Stimulated activated naive CD4-positive, alpha-beta T cell treated with Interleukin-2 at 50 U/mL for 16 hours (primary cell): ENCODE results near the gene FRZB.
"Not testable (repeated sequence)": the region's sequence is repeated elsewhere in the genome, so short reads cannot be mapped to it uniquely, and the experiment has no call there.

Source experiments
- DNase-seq: peaks from one replicate; lab custom pipeline; 2025; lab: John Stamatoyannopoulos, UW

Gene FRZB

DNA sequence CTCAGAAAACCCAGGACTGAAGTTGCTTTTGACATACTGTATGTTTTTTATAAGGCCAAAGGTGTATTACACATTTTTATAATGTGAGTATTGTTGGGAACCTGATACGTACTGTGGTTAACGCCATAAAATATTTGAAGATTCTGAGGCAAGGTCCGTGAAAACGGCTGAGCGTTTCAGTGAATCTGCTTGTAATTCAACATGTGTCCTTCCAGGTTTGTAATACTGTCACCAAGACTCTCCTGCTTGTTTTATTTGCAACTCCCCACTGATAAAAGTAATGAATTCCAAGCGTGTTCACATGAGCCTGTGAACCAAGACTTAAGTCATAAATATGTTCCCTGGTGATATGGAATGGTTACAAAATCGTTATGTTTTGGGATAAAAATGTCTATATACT lies 23.9 kb upstream of the FRZB start:
- no peak for DNase-seq

DNA sequence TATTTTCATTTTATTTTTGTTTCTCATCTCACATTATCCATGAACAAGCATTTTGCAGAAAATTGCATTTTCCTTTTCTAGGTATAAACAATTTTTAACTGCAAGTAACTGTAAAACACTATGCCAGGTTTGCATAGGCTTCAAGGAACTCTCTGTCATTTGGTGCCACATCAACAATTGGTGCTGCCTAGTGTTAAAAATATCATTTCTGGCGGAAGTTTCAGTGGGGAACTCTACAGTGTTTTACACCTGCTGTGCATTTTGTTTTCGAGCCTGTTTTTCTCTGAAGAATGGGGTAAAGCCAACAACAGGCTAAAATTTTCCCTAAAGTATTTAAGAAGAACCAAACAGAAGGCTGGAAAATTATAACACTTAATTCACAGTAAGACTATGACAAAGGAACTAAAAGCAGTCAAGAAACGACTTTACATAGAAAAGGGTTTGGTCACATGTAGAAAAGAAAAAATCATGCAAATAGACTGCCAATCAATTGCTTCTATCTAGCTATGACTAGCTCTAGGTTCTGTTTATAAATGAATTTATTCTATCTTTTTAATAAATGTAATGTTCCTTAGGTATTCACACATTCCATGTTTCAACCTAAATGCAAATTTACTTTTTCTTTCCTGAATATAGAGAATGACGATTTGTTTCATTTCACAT lies 21.4 kb upstream of the FRZB start:
- no peak for DNase-seq

DNA sequence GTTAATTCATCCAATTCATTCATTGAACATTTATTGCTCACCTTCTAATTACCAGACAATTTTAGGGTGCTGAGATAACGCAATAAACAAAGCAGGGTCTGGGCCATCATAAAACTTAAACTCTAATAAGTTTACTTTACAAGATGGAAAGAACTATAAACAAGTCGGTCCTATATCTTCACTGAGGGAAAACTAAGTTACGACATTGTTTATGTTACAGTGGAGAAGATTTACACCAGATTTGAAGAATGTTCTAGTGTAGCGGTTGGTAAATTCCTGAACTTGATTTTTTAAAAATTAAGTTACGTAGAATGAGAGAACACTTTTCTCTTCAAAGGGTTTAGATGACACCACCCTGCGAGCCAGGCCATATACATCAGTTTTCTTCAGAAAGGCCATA lies 20.7 kb upstream of the FRZB start:
- DNase-seq = no peak

DNA sequence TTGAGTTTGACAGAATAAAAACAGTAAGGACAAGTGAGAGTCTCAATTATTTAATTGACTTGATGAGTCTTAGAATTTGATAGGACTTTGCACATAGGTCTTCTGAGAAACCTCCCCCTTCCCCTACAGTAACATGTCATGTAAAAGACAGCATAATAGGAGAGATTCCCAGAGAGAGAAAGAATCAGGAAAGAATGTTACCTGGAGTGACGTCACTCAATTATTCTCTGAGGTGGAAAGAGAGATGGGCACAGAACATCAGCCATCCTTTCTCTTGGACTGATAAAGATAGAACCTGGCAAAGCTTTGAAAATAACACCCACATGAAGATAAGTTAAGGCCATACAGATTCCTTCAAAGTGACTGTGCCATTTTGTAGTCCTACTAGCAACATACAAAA lies 19.3 kb upstream of the FRZB start:
- no peak for DNase-seq

DNA sequence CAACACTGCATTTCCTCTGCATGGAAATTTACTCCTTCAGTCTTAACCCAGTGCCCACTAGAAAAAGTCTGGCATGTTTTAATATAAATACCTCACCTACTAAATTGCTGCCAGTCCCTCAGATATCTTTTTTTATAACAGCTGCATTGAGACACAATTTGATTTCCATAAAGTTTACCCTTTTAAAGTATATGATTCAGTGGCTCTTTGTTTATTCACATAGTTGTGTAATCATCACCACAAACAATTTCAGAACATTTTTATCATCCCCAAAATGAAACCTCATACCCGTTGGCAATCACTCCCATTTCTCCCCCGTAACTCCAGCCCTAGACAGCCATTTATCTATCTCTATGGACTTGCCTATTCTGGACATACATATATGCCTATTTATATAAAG lies 17.0 kb upstream of the FRZB start:
- DNase-seq = no peak

DNA sequence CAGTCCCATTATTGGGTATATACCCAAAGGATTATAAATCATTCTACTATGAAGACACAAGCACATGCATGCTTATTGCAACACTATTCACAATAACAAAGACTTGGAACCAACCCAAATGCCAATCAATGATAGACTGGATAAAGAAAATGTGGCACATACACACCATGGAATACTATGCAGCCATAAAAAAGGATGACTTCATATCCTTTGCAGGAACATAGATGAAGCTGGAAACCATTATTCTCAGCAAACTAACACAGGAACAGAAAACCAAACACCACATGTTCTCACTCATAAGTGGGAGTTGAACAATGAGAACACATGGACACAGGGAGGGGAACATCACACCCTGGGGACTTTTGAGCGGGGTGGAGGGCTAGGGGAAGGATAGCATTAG lies 13.7 kb upstream of the FRZB start:
- not testable (repeated sequence) for DNase-seq

DNA sequence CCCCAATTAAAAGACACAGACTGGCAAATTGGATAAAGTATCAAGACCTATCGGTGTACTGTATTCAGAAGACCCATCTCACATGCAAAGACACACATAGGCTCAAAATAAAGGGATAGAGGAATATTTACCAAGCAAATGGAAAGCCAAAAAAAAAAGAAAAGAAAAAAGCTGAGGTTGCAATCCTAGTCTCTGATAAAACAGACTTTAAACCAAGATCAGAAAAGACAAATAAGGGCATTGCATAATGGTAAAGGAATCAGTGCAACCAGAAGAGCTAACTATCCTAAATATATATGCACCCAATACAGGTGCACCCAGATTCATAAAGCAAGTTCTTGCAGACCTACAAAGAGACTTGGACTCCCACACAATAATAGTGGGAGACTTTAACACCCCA lies 10.2 kb upstream of the FRZB start:
- DNase-seq = not testable (repeated sequence)

DNA sequence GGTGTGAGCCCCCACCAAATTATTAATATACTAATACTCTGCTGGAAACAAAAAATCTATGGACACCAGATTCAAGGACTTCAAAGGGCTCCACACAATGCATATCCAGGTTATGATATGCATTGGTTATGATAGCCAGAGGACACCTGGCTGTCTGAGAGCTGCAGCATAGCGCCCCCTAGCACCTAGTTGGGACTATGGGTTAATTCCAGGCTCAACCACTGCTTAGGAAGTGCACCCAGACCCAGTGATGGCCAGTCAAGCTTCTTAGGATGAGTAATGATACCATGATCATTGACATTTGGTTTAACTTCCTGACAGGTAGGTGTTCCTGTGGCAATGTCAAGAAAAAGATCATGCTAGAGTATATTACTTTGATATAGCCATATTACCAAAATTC lies 3.8 kb upstream of the FRZB start:
- DNase-seq = no peak

DNA sequence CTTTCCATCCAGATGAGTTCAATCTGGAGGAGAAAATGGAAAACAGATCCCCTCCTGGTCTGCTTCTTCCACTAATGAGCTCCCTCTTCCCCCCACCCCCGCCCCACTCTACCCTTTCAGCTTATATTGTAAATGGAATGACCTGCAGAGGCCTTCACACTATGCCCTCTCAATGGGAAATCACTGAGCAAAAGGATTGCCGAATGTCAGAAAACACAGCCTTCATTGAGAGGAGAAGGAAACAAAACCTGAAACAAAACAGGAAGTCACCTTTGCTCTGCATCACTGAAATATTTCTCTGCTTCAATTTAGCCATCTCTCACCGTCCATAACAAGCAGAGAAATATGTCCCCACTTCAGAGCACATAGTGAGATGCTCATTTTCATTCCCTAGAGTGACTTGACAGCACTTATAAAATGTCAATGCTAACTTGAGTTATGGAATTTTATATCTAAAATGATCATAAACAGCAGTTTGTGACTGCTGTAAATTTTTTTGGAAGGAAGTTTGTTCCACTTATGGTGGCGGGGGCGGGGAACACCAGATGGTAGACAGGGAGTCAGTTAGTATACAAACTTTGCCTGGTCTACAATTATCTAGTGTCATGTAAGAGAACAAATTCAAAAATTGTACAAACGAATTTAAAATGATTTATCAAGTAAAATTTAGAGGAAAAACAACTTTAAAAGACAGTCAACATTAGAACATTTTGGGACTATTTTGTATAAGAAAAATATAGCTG lies 1.8 kb upstream of the FRZB start:
- no peak for DNase-seq

DNA sequence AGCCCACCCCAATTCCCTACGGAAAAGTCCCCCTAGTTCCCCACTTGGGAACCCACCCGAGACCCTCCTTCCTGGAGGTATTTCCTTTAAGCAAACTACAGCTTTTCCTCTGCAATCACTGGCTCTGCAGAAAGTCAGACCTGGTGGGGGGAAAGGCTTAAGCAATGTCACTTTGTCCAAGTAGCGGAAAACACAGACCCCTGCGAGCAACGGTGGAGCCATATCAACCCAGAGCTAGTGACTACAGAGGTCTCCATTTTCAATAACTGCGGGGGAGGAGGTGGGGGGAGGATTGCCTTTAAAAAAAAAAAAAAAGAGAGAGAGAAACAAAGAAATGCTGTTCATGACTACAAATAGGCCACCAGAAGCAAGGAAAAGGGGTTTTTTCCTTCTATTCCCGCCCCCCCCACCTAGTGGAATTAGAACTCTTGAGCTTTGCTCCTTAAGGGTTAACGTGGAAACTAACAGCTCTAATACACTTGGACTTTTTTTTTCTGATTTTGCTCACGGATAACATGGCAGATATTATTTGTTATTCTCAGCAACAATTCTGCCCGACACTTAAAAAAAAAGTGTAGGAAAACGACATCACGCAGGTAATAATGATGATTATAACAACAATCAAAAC lies 1.1 kb upstream of the FRZB start:
- no peak for DNase-seq

DNA sequence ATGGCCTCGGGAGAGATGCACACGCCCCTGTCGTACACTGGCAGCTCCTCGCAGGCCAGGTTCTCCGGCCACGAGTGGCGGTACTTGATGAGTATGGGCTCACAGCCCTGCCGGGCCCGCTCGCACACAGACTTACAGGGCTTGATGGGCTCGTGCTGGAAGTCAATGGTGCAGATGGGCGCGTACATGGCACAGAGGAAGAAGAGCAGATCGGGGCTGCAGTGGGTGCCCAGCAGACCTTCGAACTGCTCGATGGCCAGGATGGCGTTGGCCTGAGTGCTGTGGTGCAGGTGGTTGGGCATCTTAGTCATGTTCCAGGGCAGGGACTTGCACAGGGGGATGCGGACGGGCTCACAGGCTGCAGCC lies 359 bp downstream of the FRZB start:
- no peak for DNase-seq

DNA sequence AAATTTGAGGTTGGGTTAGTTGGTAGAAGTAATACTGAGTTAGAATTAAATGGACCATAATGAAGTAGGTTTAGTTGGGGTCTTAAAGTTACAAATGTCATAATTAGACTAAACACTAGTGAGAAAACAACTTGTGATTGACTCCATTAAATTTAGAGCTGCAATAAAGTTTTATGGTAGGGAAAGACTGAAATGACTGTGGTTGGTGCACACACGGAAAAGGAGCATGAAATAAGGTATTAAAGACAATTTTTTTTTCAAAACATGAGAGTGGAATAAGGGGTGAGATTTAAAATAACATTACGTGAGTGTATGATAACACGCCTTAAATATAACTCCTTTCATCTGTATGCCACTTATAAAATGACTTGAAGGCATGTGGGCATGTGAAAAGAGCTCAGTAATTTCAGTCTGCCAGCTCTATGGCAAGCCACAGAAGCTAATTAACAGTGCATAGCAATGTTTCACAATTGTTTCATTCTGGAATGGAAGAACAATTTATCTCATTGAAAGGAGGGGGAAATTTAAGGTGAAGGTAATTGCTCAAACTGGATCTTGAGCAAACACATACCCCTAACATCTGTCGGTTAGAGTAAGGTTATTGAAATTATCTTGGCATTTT lies 1.4 kb downstream of the FRZB start:
- no peak for DNase-seq

DNA sequence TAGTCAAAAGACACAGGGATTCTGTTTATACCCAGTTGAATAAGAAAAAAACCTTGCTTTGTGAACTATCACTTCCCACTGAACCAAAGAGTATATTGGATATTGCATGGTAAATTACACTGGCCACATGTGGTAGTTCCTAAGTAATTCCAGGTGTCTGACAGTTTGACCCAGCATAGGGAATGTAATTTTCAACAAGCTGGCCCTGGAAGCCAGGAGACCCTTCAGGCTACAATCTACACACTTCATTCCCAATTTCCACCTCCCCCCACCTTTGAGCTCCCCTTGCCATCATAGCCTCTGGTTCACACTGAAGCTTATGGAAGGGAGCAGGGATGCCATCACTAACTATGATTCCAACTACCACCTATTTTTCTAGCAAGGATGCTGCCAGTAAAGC lies 2.8 kb downstream of the FRZB start:
- DNase-seq = no peak

DNA sequence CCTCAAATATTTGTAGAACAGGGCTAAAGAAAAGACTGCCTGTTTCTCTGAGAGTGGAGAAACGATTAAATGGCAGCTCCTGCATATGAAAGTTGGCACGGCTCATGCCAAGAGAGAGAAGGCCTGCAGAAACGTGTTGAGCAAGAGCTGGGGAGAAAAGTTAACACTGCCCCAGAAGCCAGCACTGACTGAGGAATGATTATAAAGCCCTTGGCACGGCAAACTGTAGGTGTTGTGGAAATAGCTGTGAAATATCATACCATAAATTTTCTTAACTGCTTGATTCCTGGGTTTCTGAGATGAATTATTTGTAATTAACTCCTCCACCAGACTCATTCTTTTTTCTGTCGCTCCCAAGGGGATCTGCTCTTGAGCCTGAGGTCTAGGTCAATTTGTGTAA lies 4.3 kb downstream of the FRZB start:
- no peak for DNase-seq

DNA sequence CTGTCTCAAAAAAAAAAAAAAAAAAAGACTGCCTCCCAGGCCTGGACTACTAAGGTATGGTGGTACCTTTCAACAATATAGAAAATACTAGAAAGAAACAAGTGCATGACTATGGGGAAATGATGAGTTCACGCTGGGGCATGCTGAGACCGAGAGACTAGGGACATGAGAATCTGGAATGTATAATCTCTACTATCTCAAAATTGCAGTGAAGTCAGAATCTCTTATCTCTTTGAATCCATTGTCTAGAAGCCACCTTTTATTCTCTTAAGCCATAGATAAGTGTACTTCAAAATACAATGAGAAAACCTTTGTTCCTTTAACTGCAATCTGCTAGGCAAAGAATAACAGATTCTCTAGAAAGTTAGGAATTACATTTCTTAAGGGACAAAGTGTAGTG lies 5.6 kb downstream of the FRZB start:
- no peak for DNase-seq

DNA sequence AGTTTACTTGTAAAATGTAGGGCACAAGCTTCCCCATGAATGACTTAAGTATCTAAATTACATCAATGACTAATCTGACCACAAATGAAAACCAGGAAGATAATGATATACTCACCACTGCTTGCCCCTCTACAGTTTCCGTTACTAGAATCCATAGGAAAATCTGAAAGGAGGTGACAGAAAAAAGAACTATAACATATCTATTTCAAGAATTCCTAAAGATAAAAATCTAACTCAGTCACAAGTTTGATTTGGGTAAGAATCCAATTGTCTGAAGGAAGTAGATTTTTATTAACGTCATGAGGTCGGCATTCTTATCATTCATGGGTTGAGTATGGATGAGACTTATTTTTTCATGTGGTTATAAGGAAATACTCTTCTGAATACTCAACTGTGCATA lies 7.8 kb downstream of the FRZB start:
- DNase-seq = no peak

DNA sequence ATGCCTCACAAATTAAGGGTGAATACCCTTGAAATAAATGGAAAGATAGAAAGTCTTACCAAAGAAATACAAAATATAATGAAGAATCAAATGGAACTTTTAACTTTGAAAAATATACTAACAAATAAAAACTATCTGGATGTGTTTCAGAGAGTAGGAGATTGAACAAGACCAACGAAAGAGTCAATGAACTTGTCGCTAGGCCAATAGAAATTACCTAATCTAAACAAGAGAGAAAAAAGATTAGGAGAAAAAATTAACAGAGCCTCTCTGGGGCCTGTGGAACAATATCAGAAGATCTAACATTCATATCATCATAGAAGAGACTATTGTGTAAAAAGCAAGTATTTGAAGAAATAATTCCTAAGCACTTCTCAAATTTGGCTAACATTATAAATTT lies 11.1 kb downstream of the FRZB start:
- DNase-seq = no peak

DNA sequence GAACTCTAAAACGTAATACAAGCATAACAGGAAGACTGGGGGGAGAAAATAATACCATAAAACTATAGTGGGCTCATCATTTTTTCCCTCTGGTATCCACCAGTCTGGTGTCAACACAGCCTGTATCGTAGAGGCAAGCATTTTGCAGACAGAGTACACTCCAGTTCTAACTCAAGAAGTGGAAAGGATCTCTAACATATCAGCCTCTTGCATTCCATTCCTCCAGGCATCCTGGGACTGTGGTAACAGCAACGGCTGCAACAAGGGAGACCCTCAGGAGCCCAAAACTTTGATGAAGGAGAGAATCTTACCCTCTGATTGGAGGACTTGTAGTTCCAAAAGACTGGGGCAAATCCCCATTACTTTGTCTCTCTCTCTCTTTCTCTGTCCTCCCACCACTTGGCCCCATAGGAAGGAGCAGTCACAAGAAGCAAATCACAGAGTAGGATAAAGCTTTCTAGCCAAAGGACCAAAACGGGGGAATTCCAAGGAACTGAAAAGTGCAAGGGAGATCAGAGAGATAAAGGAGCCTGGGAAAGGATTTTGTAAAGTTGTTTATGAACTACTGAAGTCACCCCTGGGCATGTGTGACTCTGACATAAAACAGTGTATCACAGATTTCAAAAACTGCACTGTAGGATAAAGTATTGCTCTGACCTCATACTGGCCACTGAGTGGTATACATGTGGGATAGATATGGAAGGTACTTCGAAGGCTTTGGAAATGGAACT lies 11.9 kb downstream of the FRZB start:
- no peak for DNase-seq

DNA sequence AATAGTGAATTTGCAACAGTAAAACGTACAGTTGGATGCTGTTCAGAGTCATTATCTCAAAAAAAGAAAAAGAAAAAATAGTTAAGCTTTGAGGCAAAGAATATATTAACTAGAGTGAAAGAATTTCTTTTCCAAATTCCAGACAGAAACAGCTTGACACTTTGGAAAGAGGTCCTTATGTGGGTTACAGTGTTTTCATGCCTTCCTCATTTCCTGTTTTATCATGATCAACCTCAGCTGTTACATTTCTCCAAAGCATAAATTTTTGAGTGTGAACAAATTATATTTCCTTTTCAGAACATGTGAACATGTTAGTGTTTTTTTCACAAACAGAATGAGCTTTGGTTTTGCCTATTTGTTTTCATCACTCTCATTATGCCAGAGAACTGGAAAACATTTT lies 13.6 kb downstream of the FRZB start:
- no peak for DNase-seq

DNA sequence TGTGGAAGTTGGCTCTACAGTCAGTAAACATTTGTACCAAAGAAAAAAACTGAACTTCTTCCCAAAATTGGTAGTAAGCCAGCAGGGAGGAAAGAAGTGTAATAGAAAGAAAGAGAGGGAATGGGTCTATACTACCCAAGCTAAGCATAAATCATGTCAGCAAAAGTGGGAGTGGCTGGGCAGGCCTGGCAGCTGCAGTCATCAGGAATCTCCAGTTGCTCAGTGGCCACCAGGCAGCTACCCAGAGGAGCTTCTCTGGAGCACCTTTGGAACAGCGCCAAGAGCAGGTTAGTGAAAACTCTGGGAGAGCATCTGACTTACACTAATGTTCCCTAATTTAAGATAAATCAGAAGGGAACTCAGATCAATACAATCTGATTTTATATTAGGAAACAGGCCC lies 14.3 kb downstream of the FRZB start:
- no peak for DNase-seq

DNA sequence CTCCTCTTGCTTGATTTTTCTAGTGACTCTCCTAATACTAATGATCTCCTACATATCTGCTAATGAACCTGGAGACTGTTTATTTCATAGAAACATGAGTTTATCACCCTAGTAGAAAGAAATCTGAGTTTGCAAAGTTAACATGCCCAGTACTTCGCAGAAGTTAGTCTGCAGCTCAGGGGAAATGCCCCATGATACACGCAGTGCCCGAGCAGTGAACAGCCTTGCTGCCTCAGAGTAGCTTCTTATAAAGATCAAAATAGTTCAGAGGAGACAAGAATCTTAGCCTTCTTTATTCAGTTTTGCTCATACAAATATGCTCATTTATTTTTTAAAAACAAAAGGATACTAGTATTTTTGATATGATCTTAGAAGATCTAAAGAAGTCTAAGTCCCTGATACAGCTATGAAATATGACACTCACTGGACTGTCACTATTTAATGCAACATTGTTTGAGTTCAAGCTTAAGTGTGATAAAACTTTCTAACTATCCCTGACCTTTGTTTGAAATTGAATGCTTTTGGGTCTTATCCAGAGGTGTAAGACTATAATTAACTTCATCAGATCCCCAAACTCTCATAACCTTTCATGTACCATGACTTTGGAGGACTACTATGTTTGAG lies 20.5 kb downstream of the FRZB start:
- DNase-seq = no peak

DNA sequence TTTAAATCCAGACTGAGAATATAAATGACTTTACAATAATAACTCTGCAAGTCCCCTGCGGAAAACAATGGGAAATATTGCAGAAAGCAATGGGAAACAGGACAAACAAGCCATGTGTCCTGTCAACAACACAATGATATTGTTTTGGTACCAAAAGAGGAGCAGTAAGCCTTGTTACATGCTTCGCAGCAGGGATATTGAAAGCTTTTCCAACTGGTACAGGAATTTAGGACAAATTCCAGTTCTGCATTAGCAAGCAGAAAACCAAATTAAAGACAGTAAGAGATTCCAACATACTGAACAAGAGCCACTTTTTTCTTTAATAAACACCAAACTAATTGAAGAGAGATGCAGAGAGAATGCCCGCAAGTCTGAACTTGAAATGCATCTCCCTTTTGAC lies 30.0 kb downstream of the FRZB start:
- DNase-seq = no peak
